Activated CD4-positive, alpha-beta T cell treated with anti-CD3 and anti-CD28 coated beads for 48 hours (primary cell): ENCODE results near the gene RNF213.
"Not testable (repeated sequence)": the region's sequence is repeated elsewhere in the genome, so short reads cannot be mapped to it uniquely, and the experiment has no call there.

Experiments
- DNase-seq: peaks from one replicate; pipeline ENCODE4 v3.0.0-alpha.2; 2020

RNF213 gene

DNA sequence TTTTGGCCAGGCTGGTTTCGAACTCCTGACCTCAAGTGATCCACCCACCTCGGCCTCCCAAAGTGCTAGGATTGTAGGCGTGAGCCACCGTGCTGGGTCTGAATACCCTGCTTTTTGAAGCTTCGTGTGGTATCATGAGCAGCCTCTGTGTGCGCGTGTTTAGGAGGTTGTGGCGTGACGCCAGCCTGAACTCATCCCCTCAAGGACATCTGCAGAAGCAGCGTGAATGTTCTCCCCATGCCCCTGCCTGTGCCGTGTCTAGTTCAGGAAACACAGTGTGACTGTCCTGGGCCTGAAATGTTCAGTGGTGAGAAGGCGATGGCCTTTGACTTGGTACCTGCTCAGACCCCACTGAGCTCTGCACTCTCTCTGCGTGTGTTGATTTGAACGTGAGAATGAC lies 35.6 kb downstream of the RNF213 start:
- DNase-seq: no peak

GRCh38 chr17:80297996-80298560 lies 37.4 kb downstream of the RNF213 start:
- DNase-seq: no peak

GRCh38 chr17:80299350-80300100 lies 38.9 kb downstream of the RNF213 start:
- not testable (repeated sequence) for DNase-seq

- DNase-seq: not testable (repeated sequence)
These were observed 40.1 kb downstream of the RNF213 start for GRCh38 chr17:80300756-80301155.

DNA sequence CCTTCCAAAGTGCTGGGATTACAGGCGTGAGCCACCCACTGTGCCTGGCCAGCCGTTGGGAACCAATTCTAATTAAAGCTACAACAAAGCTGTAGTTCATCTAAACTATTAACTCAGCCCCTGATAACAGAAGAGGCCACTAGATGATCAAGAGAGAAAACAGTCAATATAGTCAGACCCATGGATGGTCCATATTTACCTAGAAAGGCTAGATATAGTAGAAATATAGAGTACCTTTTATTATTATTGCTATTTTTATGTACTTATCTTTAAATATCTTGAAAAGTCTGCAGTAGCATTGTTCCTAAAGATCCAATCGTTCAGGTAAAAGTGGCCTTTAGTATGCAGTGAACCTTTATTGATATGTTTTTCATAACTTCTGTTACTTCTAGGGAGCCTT lies 43.2 kb downstream of the RNF213 start:
- no peak for DNase-seq

DNA sequence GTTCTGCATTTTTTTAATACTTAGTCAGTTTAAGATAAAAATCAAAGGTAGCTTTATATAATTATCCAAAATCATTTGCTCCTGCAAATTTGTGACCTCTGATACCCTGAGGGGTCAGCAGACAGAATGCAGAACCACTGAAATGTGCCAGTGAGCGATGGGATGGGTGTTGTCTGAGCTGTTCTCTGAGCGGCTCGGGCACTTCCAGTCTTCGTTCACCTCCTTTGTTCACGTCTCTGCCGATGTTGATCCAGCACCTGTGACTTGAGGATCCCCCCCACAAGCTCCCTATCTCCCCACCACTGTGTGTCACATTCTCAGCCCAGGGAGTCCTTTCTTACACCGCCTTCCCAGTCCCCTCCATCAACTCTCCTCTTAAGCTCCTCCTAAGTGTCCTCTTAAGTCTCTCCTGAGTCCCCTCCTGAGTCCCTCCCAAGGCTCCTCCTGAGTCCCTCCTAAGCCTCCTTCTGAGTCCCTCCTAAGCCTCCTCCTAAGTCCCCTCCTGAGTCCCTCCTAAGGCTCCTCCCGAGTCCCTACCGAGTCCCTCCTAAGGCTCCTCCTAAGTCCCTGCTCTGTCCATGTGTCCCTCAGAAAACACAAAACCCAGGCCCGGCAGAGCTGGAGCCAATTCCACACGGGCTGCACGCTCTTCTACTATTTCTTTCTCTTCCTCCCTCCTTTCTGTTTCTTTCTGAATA lies 47.5 kb downstream of the RNF213 start:
- DNase-seq: no peak

- no peak for DNase-seq
These were observed 48.3 kb downstream of the RNF213 start for GRCh38 chr17:80308692-80309517.

- no peak for DNase-seq
These were observed 50.7 kb downstream of the RNF213 start for GRCh38 chr17:80311216-80311827.

- DNase-seq: no peak
These were observed 52.0 kb downstream of the RNF213 start for GRCh38 chr17:80312621-80313135.

- no peak for DNase-seq
These were observed 52.6 kb downstream of the RNF213 start for GRCh38 chr17:80313160-80313829.

DNA sequence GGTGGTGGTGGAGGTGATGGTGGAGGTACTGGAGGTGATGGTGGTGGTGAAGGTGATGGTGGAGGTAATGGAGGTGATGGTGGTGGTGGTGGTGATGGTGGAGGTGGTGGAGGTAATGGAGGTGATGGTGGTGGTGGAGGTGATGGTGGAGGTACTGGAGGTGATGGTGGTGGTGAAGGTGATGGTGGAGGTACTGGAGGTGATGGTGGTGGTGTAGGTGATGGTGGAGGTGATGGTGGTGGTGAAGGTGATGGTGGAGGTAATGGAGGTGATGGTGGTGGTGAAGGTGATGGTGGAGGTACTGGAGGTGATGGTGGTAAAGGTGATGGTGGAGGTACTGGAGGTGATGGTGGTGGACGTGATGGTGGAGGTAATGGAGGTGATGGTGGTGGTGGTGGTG lies 53.3 kb downstream of the RNF213 start:
- not testable (repeated sequence) for DNase-seq

DNA sequence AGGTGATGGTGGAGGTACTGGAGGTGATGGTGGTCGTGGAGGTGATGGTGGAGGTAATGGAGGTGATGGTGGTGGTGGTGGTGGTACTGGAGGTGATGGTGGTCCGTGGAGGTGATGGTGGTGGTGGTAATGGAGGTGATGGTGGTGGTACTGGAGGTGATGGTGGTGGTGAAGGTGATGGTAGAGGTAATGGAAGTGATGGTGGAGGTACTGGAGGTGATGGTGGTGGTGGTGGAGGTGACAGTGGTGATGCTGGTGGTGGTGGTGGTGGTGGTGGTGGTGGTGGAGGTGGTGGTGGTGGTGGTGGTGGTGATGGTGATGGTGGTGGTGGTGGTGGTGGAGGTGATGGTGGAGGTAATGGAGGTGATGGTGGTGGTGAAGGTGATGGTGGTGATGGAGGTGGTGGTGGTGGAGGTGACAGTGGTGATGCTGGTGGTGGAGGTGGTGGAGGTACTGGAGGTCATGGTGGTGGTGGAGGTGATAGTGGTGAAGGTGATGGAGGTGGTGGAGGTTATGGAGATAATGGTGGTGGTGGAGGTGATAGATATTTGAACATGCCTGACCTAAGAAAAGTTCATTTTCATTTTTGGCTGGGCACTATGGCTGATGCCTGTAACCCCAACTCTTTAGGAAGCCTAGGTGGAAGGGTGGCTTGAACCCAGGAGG lies 55.0 kb downstream of the RNF213 start:
- DNase-seq: no peak

DNA sequence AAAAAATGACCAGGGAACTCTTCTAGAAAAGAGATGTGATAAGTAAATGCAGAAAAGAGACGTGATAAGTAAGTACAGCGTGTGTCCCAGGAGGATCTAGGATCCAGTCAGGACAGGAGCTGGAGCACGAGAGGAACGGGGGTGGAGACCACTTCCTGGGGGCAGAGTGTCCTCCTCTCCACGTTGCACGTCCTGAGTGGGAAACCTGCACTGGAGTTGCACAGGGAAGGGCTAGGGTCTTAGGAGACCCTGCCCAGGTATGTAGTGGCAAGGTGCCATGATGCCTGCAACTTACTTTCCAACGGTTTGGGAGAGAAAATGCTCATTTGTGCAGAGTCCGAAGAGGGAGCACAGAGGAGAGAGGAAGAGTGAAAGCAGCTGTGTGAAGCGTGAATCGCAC lies 55.8 kb downstream of the RNF213 start:
- no peak for DNase-seq

DNA sequence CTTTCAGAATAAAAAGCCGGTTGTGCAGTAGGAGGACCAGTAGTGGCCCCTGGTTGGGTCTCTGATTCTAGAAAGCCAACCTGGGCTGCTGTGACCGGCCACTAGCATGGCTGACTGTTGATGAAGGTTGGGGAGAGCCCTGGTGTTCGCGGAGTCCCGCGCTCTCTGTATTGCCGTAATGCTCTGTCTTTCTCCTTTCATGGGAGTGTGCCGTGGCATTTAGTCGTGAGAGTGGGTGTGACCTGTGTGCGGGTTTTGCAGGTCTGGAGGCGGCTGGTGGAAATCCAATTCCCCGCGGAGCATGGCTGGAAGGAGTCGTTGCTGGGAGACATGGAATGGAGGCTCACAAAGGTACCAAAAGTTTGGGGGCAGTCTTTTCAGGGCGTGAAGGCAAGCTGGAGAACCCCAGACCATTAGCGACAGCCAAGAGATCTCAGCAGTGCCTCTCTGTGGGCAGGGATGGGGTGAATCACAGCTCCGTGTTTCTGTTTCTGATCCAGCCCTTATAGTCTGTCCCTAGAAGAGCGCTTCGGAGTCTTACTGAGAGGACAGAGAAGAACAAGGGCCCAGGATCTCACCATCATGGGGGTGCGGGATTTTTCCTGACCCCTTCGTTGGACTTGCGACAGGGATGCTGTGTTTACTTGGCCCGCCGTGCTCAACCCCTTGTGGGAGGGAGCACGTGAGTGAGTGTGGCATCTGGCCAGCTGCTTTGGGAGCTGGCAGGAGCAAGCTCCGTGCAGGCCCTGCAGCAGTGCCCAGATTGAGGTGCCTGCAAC lies 56.5 kb downstream of the RNF213 start:
- no peak for DNase-seq

DNA sequence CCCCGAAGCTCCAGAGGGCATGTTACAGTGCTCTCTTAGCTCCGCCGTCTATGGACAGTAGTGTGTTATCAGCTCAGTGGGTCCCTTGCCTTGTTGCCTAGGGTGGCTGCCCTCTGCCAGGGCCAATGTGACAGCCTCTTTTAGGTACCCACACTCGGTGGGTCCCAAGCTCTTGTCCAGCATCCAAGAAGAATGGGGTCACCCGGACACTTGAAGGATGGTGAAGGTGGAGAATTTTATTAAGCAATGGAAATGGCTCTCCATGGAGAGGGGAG lies 57.0 kb downstream of the RNF213 start:
- no peak for DNase-seq

- no peak for DNase-seq
These were observed 57.5 kb downstream of the RNF213 start for GRCh38 chr17:80318166-80318565.

DNA sequence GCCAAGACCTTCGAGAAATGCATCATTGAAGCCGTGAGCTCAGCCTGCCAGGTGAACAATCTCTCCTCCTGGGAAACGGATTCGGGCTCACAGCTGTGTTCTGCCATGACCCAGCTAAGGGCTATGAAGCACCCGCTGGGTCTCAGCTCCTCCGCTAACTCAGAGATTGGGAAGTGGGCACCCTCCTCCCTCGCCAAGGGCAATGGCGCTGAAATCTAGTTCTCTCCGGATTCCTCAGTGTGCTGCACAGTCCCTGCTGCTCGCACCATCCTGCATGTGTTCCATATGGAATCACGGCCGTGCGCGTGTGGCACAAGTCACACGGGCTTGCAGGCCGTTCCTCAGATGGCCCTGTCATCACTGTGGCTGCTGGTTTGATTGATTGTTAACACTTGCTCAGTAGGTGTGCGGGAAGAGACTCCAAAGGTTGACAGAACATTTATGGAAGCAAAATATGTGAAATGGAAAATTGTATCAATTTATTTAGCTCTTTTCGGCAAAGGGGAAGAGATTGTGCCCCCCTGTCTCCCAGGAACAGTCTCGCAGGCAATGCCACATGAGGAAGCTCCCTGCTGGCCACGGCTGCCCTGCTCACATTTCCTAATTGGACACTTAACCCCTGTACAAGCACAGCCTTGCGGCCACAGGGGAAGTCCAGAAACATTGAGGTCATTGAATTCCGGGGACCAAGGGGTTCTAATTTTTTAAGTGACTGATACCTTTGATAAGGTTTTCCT lies 58.8 kb downstream of the RNF213 start:
- no peak for DNase-seq

DNA sequence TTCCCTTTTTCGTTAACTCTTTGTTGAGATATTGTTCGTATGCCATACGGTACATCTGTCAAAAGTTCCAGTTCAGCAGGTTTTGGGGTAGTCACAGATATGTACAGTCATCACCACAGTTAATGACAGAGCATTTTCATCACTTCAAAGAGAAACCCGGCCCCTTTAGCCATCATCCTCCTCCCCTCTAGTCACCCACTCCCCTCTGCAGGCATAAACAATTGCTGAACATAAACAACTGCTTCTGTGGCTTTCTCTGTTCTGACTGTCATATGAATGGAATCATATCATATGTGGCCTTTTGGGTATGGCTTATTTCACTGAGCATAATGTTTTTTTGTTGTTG lies 59.3 kb downstream of the RNF213 start:
- DNase-seq: no peak

DNA sequence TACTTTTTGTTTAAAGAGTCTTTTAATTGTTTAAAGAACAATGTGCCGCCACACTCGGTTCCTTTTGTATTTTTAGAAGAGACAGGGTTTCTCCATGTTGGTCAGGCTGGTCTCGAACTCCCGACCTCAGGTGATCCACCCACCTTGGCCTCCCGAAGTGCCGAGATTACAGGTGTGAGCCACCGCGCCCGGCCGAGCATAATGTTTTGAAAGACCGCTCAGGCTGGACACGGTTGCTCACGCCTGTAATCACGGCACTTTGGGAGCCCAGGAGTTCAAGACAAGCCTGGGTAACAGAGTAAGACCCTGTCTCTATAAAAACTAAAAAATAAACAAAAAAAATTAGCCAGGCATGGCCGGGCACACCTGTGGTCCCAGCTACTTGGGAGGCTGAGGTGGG lies 59.8 kb downstream of the RNF213 start:
- no peak for DNase-seq

DNA sequence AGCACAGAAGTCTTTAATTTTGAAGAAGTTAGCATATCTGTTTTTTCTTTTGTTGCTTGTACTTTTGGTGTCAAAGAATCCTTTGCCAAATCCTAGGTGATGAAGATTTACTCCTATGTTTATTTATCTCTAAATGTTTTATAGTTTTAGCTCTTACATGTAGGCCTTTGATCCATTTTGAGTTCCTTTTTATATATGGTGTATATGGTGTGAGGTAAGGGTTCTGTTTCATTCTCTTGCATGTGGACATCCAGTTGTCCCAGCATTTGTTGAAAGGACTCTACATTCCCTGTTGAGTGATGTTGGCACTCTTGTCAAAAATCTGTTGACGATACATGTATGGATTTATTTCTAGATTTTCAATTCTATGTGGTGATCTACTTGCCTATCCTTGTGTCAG lies 62.2 kb downstream of the RNF213 start:
- DNase-seq: no peak
